HEK293 (cell line): ENCODE data around the gene MATN1.

Source experiments
- CTCF ChIA-PET: fragments of 350-600 bp; formaldehyde crosslinking; extraction: SDS; loops from one replicate; lab custom pipeline; 2021; ENCODE audit warnings: antibody characterized with exemption; lab: Yijun Ruan, JAX
- POLR2A ChIA-PET: fragments of 300-600 bp; formaldehyde crosslinking; extraction: SDS; loops from one replicate; lab custom pipeline; 2020; ENCODE audit warnings: antibody characterized with exemption, inconsistent platforms; lab: Yijun Ruan, JAX
- H3K27ac ChIP-seq: fragments of 200-500 bp; sonication (Bioruptor generic); 2 replicates; pipeline ENCODE4 v1.5.1; 2014; ENCODE audit warnings: low read depth, low read length, control low read depth, inconsistent platforms; ENCODE audit errors: extremely low read depth
- H3K36me3 ChIP-seq, 2 experiments: fragments of 200-500 bp in 1 of 2; sonication (Bioruptor generic) in 1 of 2; 1 replicate in 1 of 2; 2 replicates in 1 of 2; pipeline ENCODE4 v1.5.1; 2014 to 2017; ENCODE audit warnings: inconsistent platforms in 2 of 2, low read length in 2 of 2; ENCODE audit not compliant: control insufficient read depth in 2 of 2, insufficient read depth in 1 of 2
- H3K4me1 ChIP-seq: fragments of 200-500 bp; sonication (Bioruptor generic); 2 replicates; pipeline ENCODE4 v1.5.1; 2014; ENCODE audit warnings: mild to moderate bottlenecking, low read length, inconsistent platforms; ENCODE audit not compliant: control insufficient read depth, insufficient read depth
- H3K4me3 ChIP-seq: 2 replicates; pipeline ENCODE4 v1.5.1; 2011; ENCODE audit warnings: low read depth, mild to moderate bottlenecking, control low read depth, low read length, moderate library complexity
- H3K9me3 ChIP-seq: fragments of 200-500 bp; sonication (Bioruptor generic); 2 replicates; pipeline ENCODE4 v1.5.1; 2014; ENCODE audit warnings: low read depth, low read length, inconsistent platforms; ENCODE audit not compliant: control insufficient read depth, insufficient read depth
- FEZF1 ChIP-seq: fragments of 450-650 bp; formaldehyde crosslinking; IDR thresholded peaks from 2 replicates; pipeline ENCODE4 v1.5.1; 2016; ENCODE audit warnings: missing biosample characterization, missing genetic modification characterization
- GLI4 ChIP-seq: fragments of 450-650 bp; formaldehyde crosslinking; IDR thresholded peaks from 2 replicates; pipeline ENCODE4 v1.5.1; 2016; ENCODE audit warnings: missing biosample characterization, missing genetic modification characterization
- HOXA7 ChIP-seq: sonication (generic); formaldehyde crosslinking; IDR thresholded peaks from 2 replicates; pipeline ENCODE4 v1.8.1; 2022; ENCODE audit warnings: missing genetic modification reagents, borderline replicate concordance
- IKZF3 ChIP-seq: fragments of 450-650 bp; IDR thresholded peaks from 2 replicates; pipeline ENCODE4 v1.5.0; 2018; ENCODE audit warnings: missing biosample characterization, mild to moderate bottlenecking, missing genetic modification characterization, moderate library complexity
- MEIS1 ChIP-seq: sonication (generic); formaldehyde crosslinking; IDR thresholded peaks from 2 replicates; pipeline ENCODE4 v1.8.1; 2022; ENCODE audit warnings: missing genetic modification reagents, mild to moderate bottlenecking, borderline replicate concordance
- REST ChIP-seq: fragments of 450-650 bp; formaldehyde crosslinking; IDR thresholded peaks from 2 replicates; pipeline ENCODE4 v1.5.1; 2016; ENCODE audit warnings: missing biosample characterization, missing genetic modification characterization
- SP7 ChIP-seq: fragments of 450-650 bp; formaldehyde crosslinking; IDR thresholded peaks from 2 replicates; pipeline ENCODE4 v1.5.1; 2016; ENCODE audit warnings: missing biosample characterization, missing genetic modification characterization
- ZNF184 ChIP-seq: fragments of 450-650 bp; IDR thresholded peaks from 2 replicates; pipeline ENCODE4 v1.5.1; 2018; ENCODE audit warnings: missing biosample characterization, mild to moderate bottlenecking, missing genetic modification characterization
- ZNF23 ChIP-seq: fragments of 450-650 bp; formaldehyde crosslinking; IDR thresholded peaks from 2 replicates; pipeline ENCODE4 v1.5.1; 2016; ENCODE audit warnings: missing biosample characterization, missing genetic modification characterization, borderline replicate concordance
- ZNF239 ChIP-seq: fragments of 450-650 bp; formaldehyde crosslinking; IDR thresholded peaks from 2 replicates; pipeline ENCODE4 v1.5.1; 2016; ENCODE audit warnings: missing biosample characterization, missing genetic modification characterization
- ZNF518A ChIP-seq: fragments of 450-650 bp; formaldehyde crosslinking; conservative IDR thresholded peaks from 2 replicates; pipeline ENCODE4 v1.5.1; 2016; ENCODE audit warnings: low read depth, missing biosample characterization, missing genetic modification characterization
- ZNF544 ChIP-seq: fragments of 450-650 bp; formaldehyde crosslinking; IDR thresholded peaks from 2 replicates; pipeline ENCODE4 v1.5.0; 2017; ENCODE audit warnings: missing biosample characterization, missing genetic modification characterization
- ZNF561 ChIP-seq: fragments of 450-650 bp; IDR thresholded peaks from 2 replicates; pipeline ENCODE4 v1.5.1; 2018; ENCODE audit warnings: missing biosample characterization, missing genetic modification characterization, borderline replicate concordance
- ZNF624 ChIP-seq: fragments of 450-650 bp; formaldehyde crosslinking; IDR thresholded peaks from 2 replicates; pipeline ENCODE4 v1.5.1; 2017; ENCODE audit warnings: missing biosample characterization, missing genetic modification characterization
- ZNF660 ChIP-seq: fragments of 450-650 bp; IDR thresholded peaks from 2 replicates; pipeline ENCODE4 v1.5.1; 2018; ENCODE audit warnings: missing biosample characterization, mild to moderate bottlenecking, missing genetic modification characterization
- ZNF677 ChIP-seq: fragments of 450-650 bp; IDR thresholded peaks from 2 replicates; pipeline ENCODE4 v1.5.0; 2018; ENCODE audit warnings: missing biosample characterization, mild to moderate bottlenecking, missing genetic modification characterization, moderate library complexity
- ZNF707 ChIP-seq: fragments of 450-650 bp; formaldehyde crosslinking; IDR thresholded peaks from 2 replicates; pipeline ENCODE4 v1.5.1; 2016; ENCODE audit warnings: missing biosample characterization, missing genetic modification characterization
- ZNF76 ChIP-seq: fragments of 450-650 bp; formaldehyde crosslinking; IDR thresholded peaks from 2 replicates; pipeline ENCODE4; 2016; ENCODE audit warnings: low read depth, missing biosample characterization, missing genetic modification characterization, borderline replicate concordance
- ZXDB ChIP-seq: fragments of 450-650 bp; formaldehyde crosslinking; IDR thresholded peaks from 2 replicates; pipeline ENCODE4 v1.5.1; 2016; ENCODE audit warnings: missing biosample characterization, missing genetic modification characterization

The MATN1 gene

GRCh38 chr1:30666756-30667273, 56.6 kb downstream of the MATN1 start:
- POLR2A ChIA-PET, result no interaction called here
- TF ChIP-seq ZNF707 (tag by site-specific recombination) (no peak), ZXDB (tag by site-specific recombination) (no peak), ZNF561 (tag by site-specific recombination) (no peak), REST (tag by site-specific recombination) (no peak), ZNF624 (no peak), MEIS1 (CRISPR knock-in tag) (no peak), ZNF23 (tag by site-specific recombination) (no peak), ZNF677 (tag by site-specific recombination) (no peak), FEZF1 (tag by site-specific recombination) (no peak), ZNF518A (tag by site-specific recombination) (no peak)
- TF ChIP-seq, all 188 proteins: peak for 0
- Histone ChIP-seq H3K9me3 (no peaks in the 10 kb centered on the region), H3K36me3 (no peaks in the 10 kb centered on the region), H3K4me3 (no peak overlapping the region), H3K27ac (no peak overlapping the region), H3K4me1 (no peaks in the 10 kb centered on the region)
- CTCF ChIA-PET, result interaction anchor here (0.6 kb wide), 1 partner anchor 110 kb away, joined by 3 read pairs; no protein-coding TSS in a partner anchor

- no peaks in the 10 kb centered on the region for H3K9me3 ChIP-seq
- POLR2A ChIA-PET, result no interaction called here
- H3K4me1 ChIP-seq, result no peaks in the 10 kb centered on the region
- no peak overlapping the region for H3K27ac ChIP-seq
- no peaks in the 10 kb centered on the region for H3K36me3 ChIP-seq
- CTCF ChIA-PET, result no interaction called here
- no peak overlapping the region for H3K4me3 ChIP-seq
- TF ChIP-seq HOXA7 (CRISPR knock-in tag) (no peak), SP7 (tag by site-specific recombination) (no peak), ZNF76 (no peak), ZNF660 (no peak), ZNF184 (tag by site-specific recombination) (no peak), ZNF544 (tag by site-specific recombination) (no peak), GLI4 (no peak), IKZF3 (tag by site-specific recombination) (no peak), ZNF239 (tag by site-specific recombination) (no peak)
Measured at GRCh38 chr1:30665216-30666010, 58.0 kb downstream of the MATN1 start.
